Measurements from ENCODE around the gene HRH3.

GRCh38 chr20:62263396-62263795, 43.3 kb upstream of the HRH3 start:
- TF ChIP-seq CTCF (IDR thresholded peaks at IDR 0.05; ENCODE audit: insufficient read depth, low read depth, low read length): no peak
- no peak for TF ChIP-seq EZH2 (IDR thresholded peaks at IDR 0.05; ENCODE audit: insufficient read depth, low read length)

Data from astrocyte (in vitro differentiated cells and primary cell).